Measurements from ENCODE around the gene EID1.

GRCh38 chr15:48876057-48876456 lies 1.9 kb upstream of the EID1 start:
- TF ChIP-seq, protein P1, sequence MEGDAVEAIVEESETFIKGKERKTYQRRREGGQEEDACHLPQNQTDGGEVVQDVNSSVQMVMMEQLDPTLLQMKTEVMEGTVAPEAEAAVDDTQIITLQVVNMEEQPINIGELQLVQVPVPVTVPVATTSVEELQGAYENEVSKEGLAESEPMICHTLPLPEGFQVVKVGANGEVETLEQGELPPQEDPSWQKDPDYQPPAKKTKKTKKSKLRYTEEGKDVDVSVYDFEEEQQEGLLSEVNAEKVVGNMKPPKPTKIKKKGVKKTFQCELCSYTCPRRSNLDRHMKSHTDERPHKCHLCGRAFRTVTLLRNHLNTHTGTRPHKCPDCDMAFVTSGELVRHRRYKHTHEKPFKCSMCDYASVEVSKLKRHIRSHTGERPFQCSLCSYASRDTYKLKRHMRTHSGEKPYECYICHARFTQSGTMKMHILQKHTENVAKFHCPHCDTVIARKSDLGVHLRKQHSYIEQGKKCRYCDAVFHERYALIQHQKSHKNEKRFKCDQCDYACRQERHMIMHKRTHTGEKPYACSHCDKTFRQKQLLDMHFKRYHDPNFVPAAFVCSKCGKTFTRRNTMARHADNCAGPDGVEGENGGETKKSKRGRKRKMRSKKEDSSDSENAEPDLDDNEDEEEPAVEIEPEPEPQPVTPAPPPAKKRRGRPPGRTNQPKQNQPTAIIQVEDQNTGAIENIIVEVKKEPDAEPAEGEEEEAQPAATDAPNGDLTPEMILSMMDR (IDR thresholded peaks at IDR 0.05) = no peak
- TF ChIP-seq EP300 (IDR thresholded peaks at IDR 0.05) = no peak
